GM12878 (cell line): ENCODE data around the gene EFNA3. TPM values are rescaled to one million over a fixed set of nuclear protein-coding genes. Genes with fewer than 3 reads are reported as not detected.

Source experiments
- ASH2L ChIP-seq: fragments of 300-600, 200-600 bp; sonication (generic); IDR thresholded peaks from 2 replicates; pipeline ENCODE4 v1.6.1; 2017; ENCODE audit warnings: low read depth, mild to moderate bottlenecking, borderline replicate concordance
- BHLHE40 ChIP-seq, 2 experiments: fragments of 450-650 bp in 1 of 2; IDR thresholded peaks; 2 replicates each; pipeline ENCODE4 v1.6.1; 2011 to 2017; ENCODE audit warnings: low read depth in 2 of 2, borderline replicate concordance in 1 of 2, improper control_type of control experiment in 1 of 2, low read length in 1 of 2, mild to moderate bottlenecking in 1 of 2
- BRCA1 ChIP-seq: IDR thresholded peaks from 2 replicates; pipeline ENCODE4 v1.6.1; 2011; ENCODE audit warnings: low read depth, low read length, improper control_type of control experiment
- DPF2 ChIP-seq: fragments of 450-650 bp; IDR thresholded peaks from 2 replicates; pipeline ENCODE4 v1.6.1; 2017; ENCODE audit warnings: mild to moderate bottlenecking
- ESRRA ChIP-seq: IDR thresholded peaks from 2 replicates; pipeline ENCODE4 v1.6.1; 2012; ENCODE audit warnings: mild to moderate bottlenecking, low read length, improper control_type of control experiment
- KLF5 ChIP-seq: fragments of 450-650 bp; IDR thresholded peaks from 2 replicates; pipeline ENCODE4 v1.6.1; 2014; ENCODE audit warnings: mild to moderate bottlenecking; ENCODE audit not compliant: partially characterized antibody
- NFXL1 ChIP-seq: fragments of 450-650 bp; IDR thresholded peaks from 2 replicates; pipeline ENCODE4 v1.6.1; 2017; ENCODE audit warnings: antibody characterized with exemption, mild to moderate bottlenecking, borderline replicate concordance
- NFYA ChIP-seq: IDR thresholded peaks from 2 replicates; pipeline ENCODE4 v1.6.1; 2011; ENCODE audit warnings: low read depth, mild to moderate bottlenecking, low read length, improper control_type of control experiment, borderline replicate concordance
- NR2C2 ChIP-seq: IDR thresholded peaks from 2 replicates; pipeline ENCODE4 v1.6.1; 2011; ENCODE audit warnings: borderline replicate concordance, low read depth; ENCODE audit not compliant: control insufficient read depth, insufficient read length
- PBX3 ChIP-seq: IDR thresholded peaks from 2 replicates; pipeline ENCODE4 v1.6.1; 2011; ENCODE audit warnings: mild to moderate bottlenecking, low read depth, low read length, moderate library complexity; ENCODE audit not compliant: insufficient replicate concordance
- POU2F2 ChIP-seq: IDR thresholded peaks from 3 replicates; pipeline ENCODE4 v1.6.1; 2011; ENCODE audit warnings: low read depth, mild to moderate bottlenecking, low read length, borderline replicate concordance
- RCOR1 ChIP-seq: conservative IDR thresholded peaks from 2 replicates; pipeline ENCODE4 v1.6.1; 2012; ENCODE audit warnings: low read depth, low read length, improper control_type of control experiment
- RELB ChIP-seq: fragments of 450-650 bp; IDR thresholded peaks from 2 replicates; pipeline ENCODE4 v1.6.1; 2017; ENCODE audit warnings: low read depth, mild to moderate bottlenecking, moderate library complexity
- RUNX3 ChIP-seq: IDR thresholded peaks from 2 replicates; pipeline ENCODE4 v1.6.1; 2012; ENCODE audit warnings: low read length, inconsistent platforms
- SMAD1 ChIP-seq: fragments of 450-650 bp; IDR thresholded peaks from 2 replicates; pipeline ENCODE4 v1.6.1; 2018; ENCODE audit warnings: mild to moderate bottlenecking, low read depth; ENCODE audit not compliant: partially characterized antibody
- ZBED1 ChIP-seq: IDR thresholded peaks from 2 replicates; pipeline ENCODE4 v1.6.1; 2016; ENCODE audit warnings: borderline replicate concordance
- polyA plus RNA-seq, 11 experiments: library from polyadenylated mRNA; depleted of rRNA in 4 of 11; unstranded in 6 of 11; stranded (reverse) in 5 of 11; fragments of >200 nt; fragmentation: Nextera tagmentation in 4 of 11; fragmentation: Illumina TruSeq in 1 of 11; extraction: Ambion mirVana in 4 of 11; extraction: Trizol in 1 of 11; gene quantifications; 1 replicate in 1 of 11; 2 replicates in 10 of 11; pipeline versions ENCODE4 v1.2.1 to v1.2.3, GENCODE V29; 2011 to 2016; ENCODE audit warnings: inconsistent platforms in 2 of 11, missing spikeins in 2 of 11, low read depth in 1 of 11
- total RNA-seq, 4 experiments: library from RNA; depleted of rRNA in 3 of 4; stranded (reverse); fragments of >200 nt in 3 of 4; fragmentation: Illumina TruSeq in 1 of 4; extraction: Trizol in 1 of 4; gene quantifications; 2 replicates each; pipeline versions ENCODE4 v1.2.1 to v1.2.3, GENCODE V29; 2013 to 2021
- TF ChIP-seq, protein P1 (sequence below): fragments of 450-650 bp; IDR thresholded peaks from 2 replicates; pipeline ENCODE4 v1.6.1; 2017; ENCODE audit warnings: mild to moderate bottlenecking
- TF ChIP-seq, protein P2 (sequence below): fragments of 150-350 bp; IDR thresholded peaks from 2 replicates; pipeline ENCODE4 v1.6.1; 2016; ENCODE audit warnings: low read depth, low read length

EFNA3 gene
- total and polyA plus RNA-seq, 10 of the 15 experiments (the other 5 are each of a cell fraction or from before 2014, with no cell fraction given) = 0.08 to 5.4 (median 1.1) TPM

DNA sequence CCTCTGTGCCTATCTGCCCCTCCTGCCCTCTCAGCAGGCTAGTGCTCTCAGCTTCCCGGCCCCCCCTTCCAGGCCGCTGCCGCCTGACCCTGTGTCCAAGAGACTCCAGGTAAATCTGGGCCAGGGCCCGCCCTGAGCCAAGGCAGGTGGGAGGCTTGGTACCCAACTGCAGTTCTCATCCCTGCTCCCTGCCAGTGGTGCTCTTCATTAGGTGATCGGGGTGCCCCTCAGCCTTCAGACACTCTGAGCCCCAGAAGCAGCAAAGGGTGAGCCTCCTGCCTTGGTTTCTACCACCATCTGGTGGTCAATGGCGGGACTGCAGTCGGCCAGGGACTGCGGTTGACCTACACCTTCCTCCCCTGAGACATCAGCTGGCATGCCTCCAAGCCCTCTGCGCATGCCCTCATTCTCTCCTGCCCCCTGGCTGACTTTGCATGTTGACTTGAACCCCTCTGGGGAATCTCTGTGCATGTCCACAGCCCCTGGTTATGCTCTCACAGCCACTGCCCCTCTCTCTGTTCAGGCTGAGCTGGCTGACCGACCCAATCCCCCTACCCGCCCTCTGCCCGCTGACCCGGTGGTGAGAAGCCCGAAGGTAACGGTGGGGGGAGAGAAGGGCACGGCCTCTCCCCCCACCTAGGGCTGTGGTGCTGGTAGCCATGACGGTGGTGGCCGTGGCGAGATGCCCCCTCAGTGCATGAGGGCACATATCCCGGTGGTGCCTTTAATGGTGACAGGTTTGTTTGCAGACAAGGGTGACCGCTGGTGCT is 17.1 kb upstream of the EFNA3 start (continued):
- peak; percentile 95 for TF ChIP-seq RUNX3
- peak; percentile 47; the same call in 1 of the 2 replicates for TF ChIP-seq ESRRA
- TF ChIP-seq DPF2 = peak; percentile 39; the same call in 1 of the 2 replicates
- no peak for TF ChIP-seq PBX3
- TF ChIP-seq RCOR1 = 0 out of 2 replicates have a peak, but pooled peaks have one; percentile 34
- peak; percentile 80; the same call in 1 of the 3 replicates for TF ChIP-seq POU2F2
- TF ChIP-seq NFXL1 = no peak
- TF ChIP-seq ASH2L = no peak
- no peak for TF ChIP-seq NR2C2
- no peak for TF ChIP-seq BRCA1
- peak; percentile 78 for TF ChIP-seq SMAD1
- TF ChIP-seq BHLHE40 (IDR thresholded peaks at IDR 0.05; ENCODE audit: borderline replicate concordance in 1 of 2, low read depth in 2 of 2, low read length in 1 of 2) = peak; percentile 43 to 58; a peak in 2 of 4 replicates
- peak; percentile 14; the same call in 1 of the 2 replicates for TF ChIP-seq RELB
- TF ChIP-seq KLF5 = no peak
- TF ChIP-seq, protein P1, sequence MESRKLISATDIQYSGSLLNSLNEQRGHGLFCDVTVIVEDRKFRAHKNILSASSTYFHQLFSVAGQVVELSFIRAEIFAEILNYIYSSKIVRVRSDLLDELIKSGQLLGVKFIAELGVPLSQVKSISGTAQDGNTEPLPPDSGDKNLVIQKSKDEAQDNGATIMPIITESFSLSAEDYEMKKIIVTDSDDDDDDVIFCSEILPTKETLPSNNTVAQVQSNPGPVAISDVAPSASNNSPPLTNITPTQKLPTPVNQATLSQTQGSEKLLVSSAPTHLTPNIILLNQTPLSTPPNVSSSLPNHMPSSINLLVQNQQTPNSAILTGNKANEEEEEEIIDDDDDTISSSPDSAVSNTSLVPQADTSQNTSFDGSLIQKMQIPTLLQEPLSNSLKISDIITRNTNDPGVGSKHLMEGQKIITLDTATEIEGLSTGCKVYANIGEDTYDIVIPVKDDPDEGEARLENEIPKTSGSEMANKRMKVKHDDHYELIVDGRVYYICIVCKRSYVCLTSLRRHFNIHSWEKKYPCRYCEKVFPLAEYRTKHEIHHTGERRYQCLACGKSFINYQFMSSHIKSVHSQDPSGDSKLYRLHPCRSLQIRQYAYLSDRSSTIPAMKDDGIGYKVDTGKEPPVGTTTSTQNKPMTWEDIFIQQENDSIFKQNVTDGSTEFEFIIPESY = no peak
- TF ChIP-seq, protein P2, sequence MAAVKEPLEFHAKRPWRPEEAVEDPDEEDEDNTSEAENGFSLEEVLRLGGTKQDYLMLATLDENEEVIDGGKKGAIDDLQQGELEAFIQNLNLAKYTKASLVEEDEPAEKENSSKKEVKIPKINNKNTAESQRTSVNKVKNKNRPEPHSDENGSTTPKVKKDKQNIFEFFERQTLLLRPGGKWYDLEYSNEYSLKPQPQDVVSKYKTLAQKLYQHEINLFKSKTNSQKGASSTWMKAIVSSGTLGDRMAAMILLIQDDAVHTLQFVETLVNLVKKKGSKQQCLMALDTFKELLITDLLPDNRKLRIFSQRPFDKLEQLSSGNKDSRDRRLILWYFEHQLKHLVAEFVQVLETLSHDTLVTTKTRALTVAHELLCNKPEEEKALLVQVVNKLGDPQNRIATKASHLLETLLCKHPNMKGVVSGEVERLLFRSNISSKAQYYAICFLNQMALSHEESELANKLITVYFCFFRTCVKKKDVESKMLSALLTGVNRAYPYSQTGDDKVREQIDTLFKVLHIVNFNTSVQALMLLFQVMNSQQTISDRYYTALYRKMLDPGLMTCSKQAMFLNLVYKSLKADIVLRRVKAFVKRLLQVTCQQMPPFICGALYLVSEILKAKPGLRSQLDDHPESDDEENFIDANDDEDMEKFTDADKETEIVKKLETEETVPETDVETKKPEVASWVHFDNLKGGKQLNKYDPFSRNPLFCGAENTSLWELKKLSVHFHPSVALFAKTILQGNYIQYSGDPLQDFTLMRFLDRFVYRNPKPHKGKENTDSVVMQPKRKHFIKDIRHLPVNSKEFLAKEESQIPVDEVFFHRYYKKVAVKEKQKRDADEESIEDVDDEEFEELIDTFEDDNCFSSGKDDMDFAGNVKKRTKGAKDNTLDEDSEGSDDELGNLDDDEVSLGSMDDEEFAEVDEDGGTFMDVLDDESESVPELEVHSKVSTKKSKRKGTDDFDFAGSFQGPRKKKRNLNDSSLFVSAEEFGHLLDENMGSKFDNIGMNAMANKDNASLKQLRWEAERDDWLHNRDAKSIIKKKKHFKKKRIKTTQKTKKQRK = no peak
- no peak for TF ChIP-seq ZBED1
- no peak for TF ChIP-seq NFYA
